Memory B cell (primary cell): ENCODE results near the gene SLIT3.
"Not testable (repeated sequence)": the region's sequence is repeated elsewhere in the genome, so short reads cannot be mapped to it uniquely, and the experiment has no call there.

Experiments
- ATAC-seq: fragments of 150-1000 bp; cut with Tn5 transposase; 2 replicates; pipeline ENCODE4 v1.10.0; 2021; ENCODE audit warnings: low read depth, mild to moderate bottlenecking, moderate library complexity
- DNase-seq, 2 donors: peaks; one replicate each; pipeline ENCODE4 v3.0.0; 2022; ENCODE audit warnings: low spot score in 2 of 2
- H3K27ac Mint-ChIP-seq: one replicate; pipeline ENCODE4 v1.8.0; 2022; ENCODE audit warnings: mild to moderate bottlenecking, moderate library complexity, mixed read lengths
- H3K27me3 Mint-ChIP-seq: one replicate; pipeline ENCODE4 v1.8.0; 2022; ENCODE audit warnings: mixed read lengths
- H3K36me3 Mint-ChIP-seq: one replicate; pipeline ENCODE4 v1.8.0; 2022; ENCODE audit warnings: mild to moderate bottlenecking, mixed read lengths
- H3K4me1 Mint-ChIP-seq: one replicate; pipeline ENCODE4 v1.8.0; 2022; ENCODE audit warnings: mixed read lengths
- H3K4me3 Mint-ChIP-seq: one replicate; pipeline ENCODE4 v1.8.0; 2022; ENCODE audit warnings: mild to moderate bottlenecking, moderate library complexity, mixed read lengths
- H3K9me3 Mint-ChIP-seq: one replicate; pipeline ENCODE4 v1.8.0; 2022; ENCODE audit warnings: mixed read lengths

Gene SLIT3

DNA sequence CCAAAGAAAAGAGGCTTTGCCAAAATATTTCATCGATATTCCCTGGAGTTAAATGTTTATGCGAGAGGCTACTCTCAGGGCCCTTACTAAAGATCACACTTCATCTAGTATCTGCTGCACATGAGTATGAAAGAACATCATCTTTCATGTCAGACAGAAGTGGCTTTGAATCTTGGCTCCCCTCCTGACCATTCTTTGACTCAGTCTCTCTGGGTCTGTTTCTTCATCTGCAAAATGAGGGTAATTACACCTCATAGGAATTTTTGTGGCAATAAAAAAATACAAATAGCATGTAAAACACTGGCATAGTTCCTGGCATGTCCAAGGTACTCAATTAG lies 58.1 kb downstream of the SLIT3 start:
- DNase-seq: no peak
- no peak for ATAC-seq
- H3K4me3 Mint-ChIP-seq: no peak overlapping the region
- H3K4me1 Mint-ChIP-seq: no peaks in the 10 kb centered on the region
- no peak overlapping the region for H3K27ac Mint-ChIP-seq
- peaks cover 10% of the 10 kb centered on the region for H3K9me3 Mint-ChIP-seq
- H3K36me3 Mint-ChIP-seq: no peaks in the 10 kb centered on the region
- H3K27me3 Mint-ChIP-seq: peaks cover 7% of the 10 kb centered on the region

- no peak for ATAC-seq
- no peaks in the 10 kb centered on the region for H3K4me1 Mint-ChIP-seq
- H3K27ac Mint-ChIP-seq: no peak overlapping the region
- H3K27me3 Mint-ChIP-seq: peaks cover 7% of the 10 kb centered on the region
- no peak for DNase-seq
- H3K4me3 Mint-ChIP-seq: no peak overlapping the region
- H3K9me3 Mint-ChIP-seq: peaks cover 11% of the 10 kb centered on the region
- H3K36me3 Mint-ChIP-seq: no peaks in the 10 kb centered on the region
Observed at GRCh38 chr5:169242175-169242848, 58.6 kb downstream of the SLIT3 start.

DNA sequence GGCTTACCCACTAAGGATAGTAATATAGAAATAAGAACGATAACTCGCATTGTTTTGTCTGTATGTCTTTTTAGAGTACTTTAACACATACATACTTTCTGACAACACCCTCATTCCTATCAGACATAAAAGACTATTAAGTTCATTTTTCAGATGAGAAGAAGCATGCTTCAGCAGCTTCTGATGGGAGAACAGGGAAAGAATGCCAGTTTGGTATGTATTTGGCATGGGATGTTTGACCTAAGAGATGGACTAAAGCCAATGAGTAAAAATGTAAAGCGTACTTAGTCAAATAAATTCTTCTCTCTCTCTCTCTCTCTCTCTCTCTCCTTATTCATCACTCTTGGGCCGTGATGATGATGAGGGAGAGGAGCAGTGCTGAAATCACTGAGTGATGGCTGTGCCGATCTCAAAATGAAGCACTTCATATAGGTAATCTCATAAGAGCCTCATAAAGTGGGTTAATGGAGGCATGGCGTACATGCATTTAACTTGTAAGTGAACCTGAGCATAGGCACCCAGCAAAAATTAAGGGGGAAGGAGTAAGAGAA lies 71.5 kb downstream of the SLIT3 start:
- Mint-ChIP-seq H3K36me3 (no peaks in the 10 kb centered on the region), H3K27me3 (peaks cover 3% of the 10 kb centered on the region), H3K4me1 (no peaks in the 10 kb centered on the region), H3K9me3 (peaks cover 1% of the 10 kb centered on the region), H3K27ac (no peak overlapping the region), H3K4me3 (no peak overlapping the region)
- ATAC-seq: no peak
- no peak for DNase-seq

- no peaks in the 10 kb centered on the region for H3K9me3 Mint-ChIP-seq
- H3K27me3 Mint-ChIP-seq: peaks cover 3% of the 10 kb centered on the region
- H3K36me3 Mint-ChIP-seq: no peaks in the 10 kb centered on the region
- no peaks in the 10 kb centered on the region for H3K4me1 Mint-ChIP-seq
- H3K27ac Mint-ChIP-seq: no peak overlapping the region
- no peak for DNase-seq
- no peak overlapping the region for H3K4me3 Mint-ChIP-seq
- no peak for ATAC-seq
Observed at GRCh38 chr5:169226895-169227294, 74.0 kb downstream of the SLIT3 start.

- H3K27ac Mint-ChIP-seq: no peak overlapping the region
- DNase-seq (no peak), ATAC-seq (no peak)
- no peaks in the 10 kb centered on the region for H3K36me3 Mint-ChIP-seq
- no peak overlapping the region for H3K4me3 Mint-ChIP-seq
- H3K9me3 Mint-ChIP-seq: no peaks in the 10 kb centered on the region
- H3K27me3 Mint-ChIP-seq: peaks cover 3% of the 10 kb centered on the region
- H3K4me1 Mint-ChIP-seq: no peaks in the 10 kb centered on the region
Observed at GRCh38 chr5:169225830-169226356, 75.0 kb downstream of the SLIT3 start.

GRCh38 chr5:169223595-169223953 lies 77.4 kb downstream of the SLIT3 start:
- DNase-seq (no peak), ATAC-seq (no peak)
- Mint-ChIP-seq H3K27me3 (peaks cover 4% of the 10 kb centered on the region), H3K36me3 (no peaks in the 10 kb centered on the region), H3K27ac (no peak overlapping the region), H3K4me3 (no peak overlapping the region), H3K9me3 (no peaks in the 10 kb centered on the region), H3K4me1 (no peaks in the 10 kb centered on the region)

DNA sequence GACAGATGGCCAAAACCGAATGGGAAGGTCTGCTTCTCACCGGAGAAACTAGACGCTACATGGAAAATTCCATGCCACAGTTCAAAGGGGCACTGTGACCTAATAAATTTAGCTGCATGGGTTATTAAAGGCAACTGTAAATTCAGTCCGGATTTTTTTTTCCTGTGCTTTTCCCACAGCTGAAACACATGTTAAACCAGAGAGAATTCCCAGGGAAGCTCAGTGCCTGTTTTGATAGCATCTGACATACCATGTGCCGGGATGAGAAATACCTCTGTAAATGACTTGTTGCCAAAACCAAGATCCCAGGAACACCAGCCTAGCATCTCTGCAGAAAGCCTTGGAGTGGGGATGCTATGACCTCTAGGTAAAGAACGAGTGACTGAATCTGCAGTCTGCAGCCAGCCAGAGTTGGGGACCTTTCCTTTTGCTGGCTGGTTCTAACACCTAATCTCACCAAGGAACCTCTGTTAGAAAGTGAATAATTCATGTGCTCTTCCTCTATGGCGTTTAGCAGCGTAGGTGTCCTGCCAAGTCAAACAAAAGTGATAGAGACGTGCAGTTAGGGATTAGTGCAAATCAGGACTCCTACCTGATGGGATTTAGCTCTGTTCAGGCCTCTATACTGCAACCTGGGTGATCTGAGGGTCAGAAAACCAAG lies 77.9 kb downstream of the SLIT3 start:
- H3K9me3 Mint-ChIP-seq: no peaks in the 10 kb centered on the region
- H3K27me3 Mint-ChIP-seq: peaks cover 4% of the 10 kb centered on the region
- no peak overlapping the region for H3K27ac Mint-ChIP-seq
- ATAC-seq (no peak), DNase-seq (no peak)
- no peaks in the 10 kb centered on the region for H3K36me3 Mint-ChIP-seq
- no peak overlapping the region for H3K4me3 Mint-ChIP-seq
- no peaks in the 10 kb centered on the region for H3K4me1 Mint-ChIP-seq

GRCh38 chr5:169221519-169221918 lies 79.4 kb downstream of the SLIT3 start:
- H3K9me3 Mint-ChIP-seq: no peaks in the 10 kb centered on the region
- ATAC-seq (no peak), DNase-seq (no peak)
- peaks cover 4% of the 10 kb centered on the region for H3K27me3 Mint-ChIP-seq
- no peak overlapping the region for H3K4me3 Mint-ChIP-seq
- H3K27ac Mint-ChIP-seq: no peak overlapping the region
- no peaks in the 10 kb centered on the region for H3K4me1 Mint-ChIP-seq
- H3K36me3 Mint-ChIP-seq: no peaks in the 10 kb centered on the region

- peaks cover 2% of the 10 kb centered on the region for H3K9me3 Mint-ChIP-seq
- ATAC-seq: no peak
- no peak overlapping the region for H3K4me3 Mint-ChIP-seq
- no peak overlapping the region for H3K27ac Mint-ChIP-seq
- no peak for DNase-seq
- no peaks in the 10 kb centered on the region for H3K36me3 Mint-ChIP-seq
- H3K27me3 Mint-ChIP-seq: peaks cover 3% of the 10 kb centered on the region
- H3K4me1 Mint-ChIP-seq: no peaks in the 10 kb centered on the region
Observed at GRCh38 chr5:169219961-169220360, 81.0 kb downstream of the SLIT3 start.

GRCh38 chr5:169219351-169219750 lies 81.6 kb downstream of the SLIT3 start:
- no peak overlapping the region for H3K4me3 Mint-ChIP-seq
- no peak for ATAC-seq
- H3K27me3 Mint-ChIP-seq: peaks cover 3% of the 10 kb centered on the region
- H3K27ac Mint-ChIP-seq: no peak overlapping the region
- peaks cover 2% of the 10 kb centered on the region for H3K9me3 Mint-ChIP-seq
- H3K36me3 Mint-ChIP-seq: no peaks in the 10 kb centered on the region
- DNase-seq: no peak
- H3K4me1 Mint-ChIP-seq: no peaks in the 10 kb centered on the region

GRCh38 chr5:169218861-169219260 lies 82.1 kb downstream of the SLIT3 start:
- H3K4me1 Mint-ChIP-seq: no peaks in the 10 kb centered on the region
- H3K36me3 Mint-ChIP-seq: no peaks in the 10 kb centered on the region
- ATAC-seq (no peak), DNase-seq (no peak)
- H3K9me3 Mint-ChIP-seq: peaks cover 2% of the 10 kb centered on the region
- peaks cover 5% of the 10 kb centered on the region for H3K27me3 Mint-ChIP-seq
- H3K27ac Mint-ChIP-seq: no peak overlapping the region
- no peak overlapping the region for H3K4me3 Mint-ChIP-seq

GRCh38 chr5:169218176-169218575 lies 82.8 kb downstream of the SLIT3 start:
- Mint-ChIP-seq H3K9me3 (peaks cover 2% of the 10 kb centered on the region), H3K27me3 (peaks cover 5% of the 10 kb centered on the region), H3K27ac (no peak overlapping the region), H3K36me3 (no peaks in the 10 kb centered on the region), H3K4me3 (no peak overlapping the region), H3K4me1 (no peaks in the 10 kb centered on the region)
- DNase-seq (no peak), ATAC-seq (no peak)

DNA sequence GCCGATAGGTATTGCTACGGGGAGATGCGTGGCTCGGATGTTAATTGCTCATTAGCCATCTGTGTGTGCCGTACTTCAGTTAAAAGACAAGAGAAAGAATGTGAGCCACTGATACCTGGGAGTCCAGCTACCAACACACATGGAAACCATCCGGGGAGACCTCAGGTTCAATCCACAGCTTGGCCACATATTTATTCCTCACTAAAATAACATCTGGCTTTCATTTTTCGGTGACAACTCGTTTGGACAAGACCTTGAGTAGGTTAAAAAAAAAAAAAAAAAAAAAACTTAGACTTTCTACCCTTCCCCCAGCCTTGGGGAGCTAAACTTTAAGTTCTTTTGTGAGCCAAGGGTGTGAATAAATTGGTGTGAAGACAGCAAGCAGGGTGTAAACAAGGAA lies 84.1 kb downstream of the SLIT3 start:
- ATAC-seq (no peak), DNase-seq (no peak)
- H3K4me1 Mint-ChIP-seq: no peaks in the 10 kb centered on the region
- no peaks in the 10 kb centered on the region for H3K36me3 Mint-ChIP-seq
- H3K27me3 Mint-ChIP-seq: peaks cover 5% of the 10 kb centered on the region
- H3K4me3 Mint-ChIP-seq: no peak overlapping the region
- H3K27ac Mint-ChIP-seq: no peak overlapping the region
- H3K9me3 Mint-ChIP-seq: peaks cover 2% of the 10 kb centered on the region

DNA sequence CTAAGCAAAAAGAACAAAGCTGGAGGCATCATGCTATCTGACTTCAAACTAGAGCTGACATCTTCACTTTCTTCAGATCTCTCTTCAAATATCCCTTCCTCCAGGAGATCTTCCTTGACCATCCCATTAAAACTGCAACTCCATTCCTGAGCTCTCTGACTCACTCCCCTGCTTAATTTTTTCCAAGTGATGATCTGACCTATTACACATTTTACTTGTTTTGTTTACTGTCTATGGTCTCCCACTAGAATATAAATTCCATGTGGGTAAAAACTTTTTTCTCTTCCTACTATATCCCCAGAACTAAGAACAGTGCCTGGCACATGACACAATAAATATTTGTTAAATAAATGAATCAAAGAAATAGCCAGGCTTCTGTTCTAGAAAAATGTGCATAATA lies 87.5 kb downstream of the SLIT3 start:
- no peak overlapping the region for H3K4me3 Mint-ChIP-seq
- no peak overlapping the region for H3K27ac Mint-ChIP-seq
- H3K36me3 Mint-ChIP-seq: no peaks in the 10 kb centered on the region
- DNase-seq (no peak), ATAC-seq (no peak)
- no peaks in the 10 kb centered on the region for H3K4me1 Mint-ChIP-seq
- H3K9me3 Mint-ChIP-seq: peaks cover 6% of the 10 kb centered on the region
- peaks cover 4% of the 10 kb centered on the region for H3K27me3 Mint-ChIP-seq

GRCh38 chr5:169211761-169212160 lies 89.2 kb downstream of the SLIT3 start:
- H3K27me3 Mint-ChIP-seq, H3K4me1 Mint-ChIP-seq, H3K4me3 Mint-ChIP-seq, H3K9me3 Mint-ChIP-seq, ATAC-seq, DNase-seq, H3K36me3 Mint-ChIP-seq, H3K27ac Mint-ChIP-seq: not testable (repeated sequence)
